Inflammatory macrophage treated with lipopolysaccharide for 4 hours (primary cell): ENCODE results near the gene TPD52L2.
"Not testable (repeated sequence)": the region's sequence is repeated elsewhere in the genome, so short reads cannot be mapped to it uniquely, and the experiment has no call there.

ENCODE experiments used
- DNase-seq: peaks from one replicate; pipeline ENCODE4 v3.0.0-alpha.2; 2020

TPD52L2 gene

GRCh38 chr20:63857764-63858392 lies 7.2 kb upstream of the TPD52L2 start:
- DNase-seq = no peak

- no peak for DNase-seq
Observed at GRCh38 chr20:63858393-63859165, 6.5 kb upstream of the TPD52L2 start.

GRCh38 chr20:63859166-63859699 lies 5.8 kb upstream of the TPD52L2 start:
- no peak for DNase-seq

- DNase-seq = peak; percentile 54
Observed at GRCh38 chr20:63860325-63861051, 4.6 kb upstream of the TPD52L2 start.

GRCh38 chr20:63861365-63861934 lies 3.6 kb upstream of the TPD52L2 start, which contains the start of gene ABHD16B:
TSS of gene ABHD16B (plus strand) at chr20:63861498. CDS start at chr20:63861541, 43 bp downstream.
- DNase-seq = no peak

- DNase-seq = no peak
Observed at GRCh38 chr20:63861981-63862901, 2.8 kb upstream of the TPD52L2 start.

GRCh38 chr20:63863021-63863797 lies 1.9 kb upstream of the TPD52L2 start:
- no peak for DNase-seq

GRCh38 chr20:63863798-63864544 lies 1.1 kb upstream of the TPD52L2 start:
- peak; percentile 97 for DNase-seq

GRCh38 chr20:63864545-63864977 lies 509 bp upstream of the TPD52L2 start:
- no peak for DNase-seq

GRCh38 chr20:63867042-63867441 lies 2.0 kb downstream of the TPD52L2 start:
- not testable (repeated sequence) for DNase-seq

- no peak for DNase-seq
Observed at GRCh38 chr20:63868264-63868663, 3.2 kb downstream of the TPD52L2 start.

GRCh38 chr20:63873477-63873971 lies 8.5 kb downstream of the TPD52L2 start:
- DNase-seq = peak; percentile 97

GRCh38 chr20:63874241-63874640 lies 9.2 kb downstream of the TPD52L2 start:
- peak; percentile 81 for DNase-seq

- DNase-seq = no peak
Observed at GRCh38 chr20:63876489-63877036, 11.5 kb downstream of the TPD52L2 start.

GRCh38 chr20:63877755-63878470 lies 12.8 kb downstream of the TPD52L2 start:
- DNase-seq = no peak

GRCh38 chr20:63878899-63879663 lies 14.0 kb downstream of the TPD52L2 start:
- no peak for DNase-seq

GRCh38 chr20:63880901-63881300 lies 15.8 kb downstream of the TPD52L2 start:
- DNase-seq = not testable (repeated sequence)
